ENCODE measurements around the gene SLC66A3.
"Not testable (repeated sequence)": the region's sequence is repeated elsewhere in the genome, so short reads cannot be mapped to it uniquely, and the experiment has no call there.

The SLC66A3 gene

GRCh38 chr2:11156396-11157075 is 1.3 kb downstream of the SLC66A3 start:
- H3K4me3 ChIP-seq (ENCODE audit: low read length), result peak overlapping the region; percentile 89
- H3K9me3 ChIP-seq (ENCODE audit: control insufficient read depth, low read length), result no peaks in the 10 kb centered on the region
- peak overlapping the region; percentile 91 for H3K9ac ChIP-seq (ENCODE audit: low read length)
- H3K27me3 ChIP-seq (replicated peaks; ENCODE audit: control insufficient read depth, insufficient read depth, low read length), result peaks cover 3% of the 10 kb centered on the region
- DNase-seq (ENCODE audit: low read depth), result no peak
- H3K36me3 ChIP-seq (ENCODE audit: control insufficient read depth, insufficient read depth, low read length, severe bottlenecking), result no peaks in the 10 kb centered on the region
- H3K4me1 ChIP-seq (ENCODE audit: control insufficient read depth, insufficient read depth, low read length), result peaks cover 12% of the 10 kb centered on the region

GRCh38 chr2:11157296-11157695 is 2.0 kb downstream of the SLC66A3 start:
- DNase-seq (ENCODE audit: low read depth), result no peak

GRCh38 chr2:11157731-11158130 is 2.5 kb downstream of the SLC66A3 start:
- peaks cover 12% of the 10 kb centered on the region for H3K4me1 ChIP-seq (ENCODE audit: control insufficient read depth, insufficient read depth, low read length)
- H3K36me3 ChIP-seq (ENCODE audit: control insufficient read depth, insufficient read depth, low read length, severe bottlenecking), result no peaks in the 10 kb centered on the region
- no peaks in the 10 kb centered on the region for H3K9me3 ChIP-seq (ENCODE audit: control insufficient read depth, low read length)
- no peaks in the 10 kb centered on the region for H3K27me3 ChIP-seq (replicated peaks; ENCODE audit: control insufficient read depth, insufficient read depth, low read length)
- DNase-seq (ENCODE audit: low read depth), result no peak
- no peak overlapping the region for H3K9ac ChIP-seq (ENCODE audit: low read length)
- H3K4me3 ChIP-seq (ENCODE audit: low read length), result no peak overlapping the region

More at GRCh38 chr2:11157296-11157695, 2.0 kb downstream of the SLC66A3 start:
- H3K9me3 ChIP-seq (ENCODE audit: control insufficient read depth, low read length), result no peaks in the 10 kb centered on the region
- H3K9ac ChIP-seq (ENCODE audit: low read length), result no peak overlapping the region
- no peak overlapping the region for H3K4me3 ChIP-seq (ENCODE audit: low read length)
- no peaks in the 10 kb centered on the region for H3K36me3 ChIP-seq (ENCODE audit: control insufficient read depth, insufficient read depth, low read length, severe bottlenecking)
- H3K4me1 ChIP-seq (ENCODE audit: control insufficient read depth, insufficient read depth, low read length), result peaks cover 12% of the 10 kb centered on the region
- H3K27me3 ChIP-seq (replicated peaks; ENCODE audit: control insufficient read depth, insufficient read depth, low read length), result peaks cover 3% of the 10 kb centered on the region

GRCh38 chr2:11158916-11159573 is 3.8 kb downstream of the SLC66A3 start:
- no peaks in the 10 kb centered on the region for H3K9me3 ChIP-seq (ENCODE audit: control insufficient read depth, low read length)
- no peak for DNase-seq (ENCODE audit: low read depth)
- H3K4me3 ChIP-seq (ENCODE audit: low read length), result no peak overlapping the region
- H3K27me3 ChIP-seq (replicated peaks; ENCODE audit: control insufficient read depth, insufficient read depth, low read length), result no peaks in the 10 kb centered on the region
- peaks cover 12% of the 10 kb centered on the region for H3K4me1 ChIP-seq (ENCODE audit: control insufficient read depth, insufficient read depth, low read length)
- no peak overlapping the region for H3K9ac ChIP-seq (ENCODE audit: low read length)
- peaks cover 9% of the 10 kb centered on the region for H3K36me3 ChIP-seq (ENCODE audit: control insufficient read depth, insufficient read depth, low read length, severe bottlenecking)

- no peaks in the 10 kb centered on the region for H3K27me3 ChIP-seq (replicated peaks; ENCODE audit: control insufficient read depth, insufficient read depth, low read length)
- H3K4me1 ChIP-seq (ENCODE audit: control insufficient read depth, insufficient read depth, low read length), result peaks cover 6% of the 10 kb centered on the region
- H3K9ac ChIP-seq (ENCODE audit: low read length), result no peak overlapping the region
- H3K9me3 ChIP-seq (ENCODE audit: control insufficient read depth, low read length), result no peaks in the 10 kb centered on the region
- DNase-seq (ENCODE audit: low read depth), result no peak
- H3K4me3 ChIP-seq (ENCODE audit: low read length), result no peak overlapping the region
- peaks cover 9% of the 10 kb centered on the region for H3K36me3 ChIP-seq (ENCODE audit: control insufficient read depth, insufficient read depth, low read length, severe bottlenecking)
Observed at GRCh38 chr2:11159574-11160170, 4.4 kb downstream of the SLC66A3 start.

- H3K4me1 ChIP-seq (ENCODE audit: control insufficient read depth, insufficient read depth, low read length), result peaks cover 5% of the 10 kb centered on the region
- no peak overlapping the region for H3K9ac ChIP-seq (ENCODE audit: low read length)
- no peaks in the 10 kb centered on the region for H3K9me3 ChIP-seq (ENCODE audit: control insufficient read depth, low read length)
- no peak overlapping the region for H3K4me3 ChIP-seq (ENCODE audit: low read length)
- peaks cover 9% of the 10 kb centered on the region for H3K36me3 ChIP-seq (ENCODE audit: control insufficient read depth, insufficient read depth, low read length, severe bottlenecking)
- no peaks in the 10 kb centered on the region for H3K27me3 ChIP-seq (replicated peaks; ENCODE audit: control insufficient read depth, insufficient read depth, low read length)
- no peak for DNase-seq (ENCODE audit: low read depth)
Observed at GRCh38 chr2:11160256-11160655, 5.0 kb downstream of the SLC66A3 start.

GRCh38 chr2:11160731-11161455 is 5.6 kb downstream of the SLC66A3 start:
- DNase-seq (ENCODE audit: low read depth), result no peak

GRCh38 chr2:11161747-11162146 is 6.5 kb downstream of the SLC66A3 start:
- Histone ChIP-seq H3K9ac (ENCODE audit: low read length) (no peak overlapping the region), H3K36me3 (ENCODE audit: control insufficient read depth, insufficient read depth, low read length, severe bottlenecking) (peaks cover 9% of the 10 kb centered on the region), H3K4me3 (ENCODE audit: low read length) (no peak overlapping the region), H3K27me3 (replicated peaks; ENCODE audit: control insufficient read depth, insufficient read depth, low read length) (no peaks in the 10 kb centered on the region), H3K9me3 (ENCODE audit: control insufficient read depth, low read length) (no peaks in the 10 kb centered on the region), H3K4me1 (ENCODE audit: control insufficient read depth, insufficient read depth, low read length) (no peaks in the 10 kb centered on the region)
- DNase-seq (ENCODE audit: low read depth), result no peak

More at GRCh38 chr2:11160731-11161455, 5.6 kb downstream of the SLC66A3 start:
- H3K9me3 ChIP-seq (ENCODE audit: control insufficient read depth, low read length), result no peaks in the 10 kb centered on the region
- no peak overlapping the region for H3K9ac ChIP-seq (ENCODE audit: low read length)
- H3K4me3 ChIP-seq (ENCODE audit: low read length), result no peak overlapping the region
- H3K4me1 ChIP-seq (ENCODE audit: control insufficient read depth, insufficient read depth, low read length), result peaks cover 4% of the 10 kb centered on the region
- H3K36me3 ChIP-seq (ENCODE audit: control insufficient read depth, insufficient read depth, low read length, severe bottlenecking), result peaks cover 9% of the 10 kb centered on the region
- H3K27me3 ChIP-seq (replicated peaks; ENCODE audit: control insufficient read depth, insufficient read depth, low read length), result no peaks in the 10 kb centered on the region

- Histone ChIP-seq H3K27me3 (replicated peaks; ENCODE audit: control insufficient read depth, insufficient read depth, low read length) (no peaks in the 10 kb centered on the region), H3K9ac (ENCODE audit: low read length) (no peak overlapping the region), H3K4me1 (ENCODE audit: control insufficient read depth, insufficient read depth, low read length) (no peaks in the 10 kb centered on the region), H3K36me3 (ENCODE audit: control insufficient read depth, insufficient read depth, low read length, severe bottlenecking) (peaks cover 9% of the 10 kb centered on the region), H3K9me3 (ENCODE audit: control insufficient read depth, low read length) (no peaks in the 10 kb centered on the region), H3K4me3 (ENCODE audit: low read length) (no peak overlapping the region)
- DNase-seq (ENCODE audit: low read depth), result no peak
Observed at GRCh38 chr2:11163439-11164317, 8.4 kb downstream of the SLC66A3 start.

- DNase-seq (ENCODE audit: low read depth); H3K27me3 ChIP-seq (replicated peaks; ENCODE audit: control insufficient read depth, insufficient read depth, low read length); H3K9me3 ChIP-seq (ENCODE audit: control insufficient read depth, low read length); H3K9ac ChIP-seq (ENCODE audit: low read length); H3K4me3 ChIP-seq (ENCODE audit: low read length); H3K36me3 ChIP-seq (ENCODE audit: control insufficient read depth, insufficient read depth, low read length, severe bottlenecking); H3K4me1 ChIP-seq (ENCODE audit: control insufficient read depth, insufficient read depth, low read length): not testable (repeated sequence)
Observed at GRCh38 chr2:11165046-11165445, 9.8 kb downstream of the SLC66A3 start.
